DOHH2 (cell line): ENCODE measurements around the gene MACROD1.

Experiments used
- CTCF ChIP-seq: fragments of 200-600 bp; sonication (generic); IDR thresholded peaks from one replicate; pipeline ENCODE4 v1.5.1; 2014; ENCODE audit warnings: antibody characterized with exemption, mild to moderate bottlenecking, low read depth, low read length; ENCODE audit not compliant: poor library complexity, severe bottlenecking
- EZH2phosphoT487 ChIP-seq: fragments of 200-600 bp; sonication (generic); IDR thresholded peaks from 2 replicates; pipeline ENCODE4 v1.6.1; 2017; ENCODE audit warnings: borderline replicate concordance, mild to moderate bottlenecking, antibody characterized with exemption, low read length, moderate library complexity, mixed read lengths

GRCh38 chr11:64141081-64141783 is 24.7 kb downstream of the MACROD1 start:
- TF ChIP-seq CTCF (no peak), EZH2phosphoT487 (no peak)
